Mesenchymal stem cell (in vitro differentiated cells and primary cell): Measurements from ENCODE around the gene KCNC1.
A peak's percentile ranks its signal among the peaks of the same experiment; 100 is the strongest.

Experiments
- DNase-seq: peaks from one replicate; pipeline ENCODE4 v3.0.0-alpha.2; 2013
- H2AFZ ChIP-seq: one replicate; pipeline ENCODE4 v1.6.1; 2013; ENCODE audit warnings: low read depth, mild to moderate bottlenecking, control low read depth, inconsistent platforms, low read length, moderate library complexity
- H2AK5ac ChIP-seq: 2 replicates; pipeline ENCODE4 v1.6.1; 2013; ENCODE audit warnings: low read length, moderate library complexity, mild to moderate bottlenecking, inconsistent platforms; ENCODE audit not compliant: severe bottlenecking
- H2BK120ac ChIP-seq: one replicate; pipeline ENCODE4 v1.6.1; 2013; ENCODE audit warnings: low read depth, mild to moderate bottlenecking, inconsistent platforms, low read length, moderate library complexity
- H2BK12ac ChIP-seq, 2 experiments: one replicate each; pipeline ENCODE4 v1.6.1; 2013; ENCODE audit warnings: inconsistent platforms in 2 of 2, low read length in 2 of 2, mild to moderate bottlenecking in 2 of 2, moderate library complexity in 2 of 2, control low read depth in 1 of 2
- H2BK15ac ChIP-seq: one replicate; pipeline ENCODE4 v1.6.1; 2013; ENCODE audit warnings: mild to moderate bottlenecking, low read depth, inconsistent platforms; ENCODE audit not compliant: poor library complexity, severe bottlenecking
- H2BK5ac ChIP-seq: 2 replicates; pipeline ENCODE4 v1.6.1; 2013; ENCODE audit warnings: low read depth, mild to moderate bottlenecking, low read length, control low read depth, inconsistent platforms; ENCODE audit not compliant: poor library complexity, severe bottlenecking
- H3K14ac ChIP-seq, 2 experiments: one replicate each; pipeline ENCODE4 v1.6.1; 2013; ENCODE audit warnings: inconsistent platforms in 2 of 2, low read length in 2 of 2, control low read depth in 1 of 2, mild to moderate bottlenecking in 1 of 2, moderate library complexity in 1 of 2
- H3K18ac ChIP-seq, 2 experiments: one replicate each; pipeline ENCODE4 v1.6.1; 2013; ENCODE audit warnings: inconsistent platforms in 2 of 2, low read length in 2 of 2, control low read depth in 1 of 2, low read depth in 1 of 2, mild to moderate bottlenecking in 1 of 2
- H3K23ac ChIP-seq, 2 experiments: one replicate each; pipeline ENCODE4 v1.6.1; 2013; ENCODE audit warnings: inconsistent platforms in 2 of 2, low read length in 2 of 2, mild to moderate bottlenecking in 2 of 2, moderate library complexity in 2 of 2, control low read depth in 1 of 2
- H3K27ac ChIP-seq: 2 replicates; pipeline ENCODE4 v1.5.1; 2013; ENCODE audit warnings: mild to moderate bottlenecking, moderate library complexity, low read length, control low read depth, inconsistent platforms; ENCODE audit not compliant: poor library complexity, severe bottlenecking
- H3K27me3 ChIP-seq, 2 experiments: 2 replicates each; pipeline versions ENCODE4 v1.6.1 to v1.7.0; 2013; ENCODE audit warnings: low read length in 2 of 2, mild to moderate bottlenecking in 2 of 2, moderate library complexity in 2 of 2, control low read depth in 1 of 2, inconsistent platforms in 1 of 2; ENCODE audit not compliant: control insufficient read depth in 1 of 2, insufficient read depth in 1 of 2
- H3K36me3 ChIP-seq, 2 experiments: 2 replicates each; pipeline versions ENCODE4 v1.6.1 to v1.7.0; 2013; ENCODE audit warnings: low read length in 2 of 2, control low read depth in 1 of 2, inconsistent platforms in 1 of 2, low read depth in 1 of 2, mild to moderate bottlenecking in 1 of 2; ENCODE audit not compliant: insufficient read depth in 2 of 2, control insufficient read depth in 1 of 2
- H3K4ac ChIP-seq, 2 experiments: one replicate each; pipeline ENCODE4 v1.6.1; 2013; ENCODE audit warnings: inconsistent platforms in 2 of 2, low read length in 2 of 2, mild to moderate bottlenecking in 2 of 2, moderate library complexity in 2 of 2, control low read depth in 1 of 2, low read depth in 1 of 2
- H3K4me1 ChIP-seq: 2 replicates; pipeline ENCODE4 v1.6.1; 2013; ENCODE audit warnings: low read depth, low read length, control low read depth; ENCODE audit not compliant: control insufficient read depth, insufficient read depth
- H3K4me2 ChIP-seq: 2 replicates; pipeline ENCODE4 v1.6.1; 2013; ENCODE audit warnings: low read length, mild to moderate bottlenecking, inconsistent platforms; ENCODE audit not compliant: poor library complexity, severe bottlenecking
- H3K4me3 ChIP-seq, 2 experiments: 2 replicates each; pipeline versions ENCODE4 v1.5.1 to v1.7.0; 2013; ENCODE audit warnings: low read length in 2 of 2, mild to moderate bottlenecking in 2 of 2, control low read depth in 1 of 2, low read depth in 1 of 2; ENCODE audit not compliant: insufficient read depth in 1 of 2
- H3K79me1 ChIP-seq: replicated peaks from 2 replicates; pipeline ENCODE4 v1.6.1; 2013; ENCODE audit warnings: mild to moderate bottlenecking, control low read depth, low read length, inconsistent platforms; ENCODE audit not compliant: poor library complexity, severe bottlenecking
- H3K9ac ChIP-seq: 2 replicates; pipeline ENCODE4 v1.7.0; 2013; ENCODE audit warnings: mild to moderate bottlenecking, low read length, moderate library complexity
- H3K9me3 ChIP-seq: 2 replicates; pipeline ENCODE4 v1.7.0; 2013; ENCODE audit warnings: mild to moderate bottlenecking, low read length; ENCODE audit not compliant: control insufficient read depth
- H4K8ac ChIP-seq: one replicate; pipeline ENCODE4 v1.6.1; 2013; ENCODE audit warnings: inconsistent platforms, mild to moderate bottlenecking, low read length, moderate library complexity
- H4K91ac ChIP-seq: one replicate; pipeline ENCODE4 v1.6.1; 2013; ENCODE audit warnings: mild to moderate bottlenecking, low read length, inconsistent platforms
- WGBS: methylation state at CpG from one replicate; pipeline ENCODE4 v1.1.7; 2013; ENCODE audit warnings: mixed read lengths; 5-methylcytosine and 5-hydroxymethylcytosine counted together

The KCNC1 gene

GRCh38 chr11:17812091-17812864 is 77.7 kb downstream of the KCNC1 start:
- no peak overlapping the region for H2BK120ac ChIP-seq
- H3K23ac ChIP-seq = no peak overlapping the region
- no peak overlapping the region for H4K91ac ChIP-seq
- no peak overlapping the region for H3K4me2 ChIP-seq
- H2BK5ac ChIP-seq = no peak overlapping the region
- peaks cover 0 to 3% of the 10 kb centered on the region in 2 experiments for H3K36me3 ChIP-seq
- no peak overlapping the region for H4K8ac ChIP-seq
- H2BK12ac ChIP-seq = no peak overlapping the region
- H3K9ac ChIP-seq = no peak overlapping the region
- no peak overlapping the region for H3K4ac ChIP-seq
- peak overlapping the region in 1 of 2 experiments; percentile 51 for H3K14ac ChIP-seq
- H3K4me3 ChIP-seq = no peak overlapping the region
- H2BK15ac ChIP-seq = no peak overlapping the region
- no peak overlapping the region for H3K27ac ChIP-seq
- no peaks in the 10 kb centered on the region for H3K79me1 ChIP-seq
- DNase-seq = no peak
- H3K4me1 ChIP-seq = peaks cover 2% of the 10 kb centered on the region
- no peak overlapping the region for H3K18ac ChIP-seq
- H3K27me3 ChIP-seq = no peaks in the 10 kb centered on the region
- no peak overlapping the region for H2AK5ac ChIP-seq
- WGBS = 66% methylated on average over 2 of the region's 2 CpGs
- H2AFZ ChIP-seq = no peak overlapping the region
- no peaks in the 10 kb centered on the region for H3K9me3 ChIP-seq

DNA sequence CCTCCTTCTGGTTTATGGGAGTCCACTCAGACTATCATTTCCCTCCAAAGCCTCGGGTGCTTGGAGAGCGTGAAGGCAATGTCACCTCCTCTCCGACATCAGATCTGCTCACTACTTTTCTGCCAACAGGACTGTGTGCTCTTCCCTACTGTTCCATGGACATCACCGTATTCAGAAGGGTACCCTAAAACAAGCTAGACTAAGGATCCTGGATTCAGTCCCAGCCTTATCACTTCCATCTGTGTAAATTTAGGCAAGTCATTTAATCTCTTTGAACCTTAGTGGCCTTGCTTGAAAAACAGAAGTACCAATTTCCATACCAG is 78.2 kb downstream of the KCNC1 start:
- Histone ChIP-seq H3K23ac (no peak overlapping the region), H3K4me2 (no peak overlapping the region), H2AK5ac (no peak overlapping the region), H3K27me3 (no peaks in the 10 kb centered on the region), H2BK120ac (no peak overlapping the region), H3K4me3 (no peak overlapping the region), H3K9ac (no peak overlapping the region), H4K91ac (no peak overlapping the region), H4K8ac (no peak overlapping the region), H2BK12ac (no peak overlapping the region), H3K79me1 (no peaks in the 10 kb centered on the region), H2AFZ (no peak overlapping the region), H3K14ac (no peak overlapping the region), H3K18ac (no peak overlapping the region), H3K9me3 (no peaks in the 10 kb centered on the region), H3K4ac (no peak overlapping the region), H2BK15ac (no peak overlapping the region), H2BK5ac (no peak overlapping the region), H3K27ac (no peak overlapping the region), H3K36me3 (no peaks in the 10 kb centered on the region), H3K4me1 (peaks cover 2% of the 10 kb centered on the region)
- no peak for DNase-seq
- 90% methylated on average over 4 of the region's 4 CpGs for WGBS

GRCh38 chr11:17813391-17814059 is 78.9 kb downstream of the KCNC1 start:
- Histone ChIP-seq H3K4me3 (no peak overlapping the region), H4K8ac (no peak overlapping the region), H3K9me3 (no peaks in the 10 kb centered on the region), H3K18ac (no peak overlapping the region), H2BK5ac (no peak overlapping the region), H2BK15ac (no peak overlapping the region), H2BK120ac (no peak overlapping the region), H3K27me3 (no peaks in the 10 kb centered on the region), H3K27ac (no peak overlapping the region), H2BK12ac (peak overlapping the region in 1 of 2 experiments; percentile 57), H3K4me1 (peaks cover 2% of the 10 kb centered on the region), H3K36me3 (no peaks in the 10 kb centered on the region), H3K79me1 (no peaks in the 10 kb centered on the region), H2AK5ac (no peak overlapping the region), H3K14ac (no peak overlapping the region), H3K9ac (no peak overlapping the region), H3K4me2 (no peak overlapping the region), H4K91ac (no peak overlapping the region), H3K4ac (no peak overlapping the region), H3K23ac (no peak overlapping the region), H2AFZ (no peak overlapping the region)
- WGBS = 67% methylated on average over 2 of the region's 2 CpGs
- no peak for DNase-seq

DNA sequence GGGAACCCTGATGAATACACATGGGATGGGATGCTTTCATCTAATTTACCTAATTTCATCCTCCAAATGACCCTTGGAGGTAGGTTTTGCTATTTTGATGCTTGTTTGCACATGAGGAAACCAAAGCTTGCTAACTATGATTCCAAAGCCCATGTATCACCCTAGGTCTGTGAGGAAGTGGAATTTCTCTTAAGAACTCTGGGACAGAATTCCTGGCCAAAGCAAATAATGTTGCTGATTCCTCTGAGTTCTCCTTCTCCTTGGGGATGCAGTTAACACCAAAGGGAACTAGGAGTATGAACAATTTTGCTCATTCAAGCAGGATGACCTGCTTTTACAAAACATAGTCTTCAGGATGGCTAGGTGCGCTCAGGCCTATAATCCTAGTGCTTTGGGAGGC is 80.0 kb downstream of the KCNC1 start:
- H3K79me1 ChIP-seq = no peaks in the 10 kb centered on the region
- no peak overlapping the region for H2AFZ ChIP-seq
- no peak overlapping the region for H2BK15ac ChIP-seq
- no peak for DNase-seq
- H2BK5ac ChIP-seq = no peak overlapping the region
- H3K4me3 ChIP-seq = no peak overlapping the region
- no peak overlapping the region for H4K8ac ChIP-seq
- no peak overlapping the region for H3K4ac ChIP-seq
- no peak overlapping the region for H3K9ac ChIP-seq
- H3K27ac ChIP-seq = no peak overlapping the region
- H3K18ac ChIP-seq = no peak overlapping the region
- no peak overlapping the region for H2BK120ac ChIP-seq
- no peak overlapping the region for H2AK5ac ChIP-seq
- no peak overlapping the region for H3K14ac ChIP-seq
- H2BK12ac ChIP-seq = no peak overlapping the region
- no peak overlapping the region for H3K23ac ChIP-seq
- H3K4me1 ChIP-seq = peaks cover 2% of the 10 kb centered on the region
- H3K36me3 ChIP-seq = no peaks in the 10 kb centered on the region
- H3K27me3 ChIP-seq = no peaks in the 10 kb centered on the region
- 100% methylated on average over 1 of the region's 1 CpG for whole genome bisulfite sequencing
- H3K4me2 ChIP-seq = no peak overlapping the region
- no peaks in the 10 kb centered on the region for H3K9me3 ChIP-seq
- no peak overlapping the region for H4K91ac ChIP-seq
